ENCODE data around the gene TXNL1.
"Not testable (repeated sequence)": the region's sequence is repeated elsewhere in the genome, so short reads cannot be mapped to it uniquely, and the experiment has no call there.

TXNL1 gene

GRCh38 chr18:56572267-56572666 lies 66.1 kb downstream of the TXNL1 start:
- H3K4me3 ChIP-seq (ENCODE audit: low read depth, low read length), result not testable (repeated sequence)

GRCh38 chr18:56570978-56571377 lies 67.4 kb downstream of the TXNL1 start:
- H3K4me3 ChIP-seq (ENCODE audit: low read depth, low read length), result no peak overlapping the region

GRCh38 chr18:56569416-56569815 lies 69.0 kb downstream of the TXNL1 start:
- H3K4me3 ChIP-seq (ENCODE audit: low read depth, low read length), result no peak overlapping the region

GRCh38 chr18:56568986-56569385 lies 69.4 kb downstream of the TXNL1 start:
- H3K4me3 ChIP-seq (ENCODE audit: low read depth, low read length), result no peak overlapping the region

- H3K4me3 ChIP-seq (ENCODE audit: low read depth, low read length), result no peak overlapping the region
These were observed 72.6 kb downstream of the TXNL1 start for GRCh38 chr18:56565551-56566345.

GRCh38 chr18:56565046-56565445 lies 73.3 kb downstream of the TXNL1 start:
- no peak overlapping the region for H3K4me3 ChIP-seq (ENCODE audit: low read depth, low read length)

GRCh38 chr18:56563568-56563967 lies 74.8 kb downstream of the TXNL1 start:
- H3K4me3 ChIP-seq (ENCODE audit: low read depth, low read length), result no peak overlapping the region

GRCh38 chr18:56562479-56562878 lies 75.9 kb downstream of the TXNL1 start:
- H3K4me3 ChIP-seq (ENCODE audit: low read depth, low read length), result no peak overlapping the region

- no peak overlapping the region for H3K4me3 ChIP-seq (ENCODE audit: low read depth, low read length)
These were observed 77.4 kb downstream of the TXNL1 start for GRCh38 chr18:56560992-56561391.

GRCh38 chr18:56559044-56559443 lies 79.3 kb downstream of the TXNL1 start:
- no peak overlapping the region for H3K4me3 ChIP-seq (ENCODE audit: low read depth, low read length)

- no peak overlapping the region for H3K4me3 ChIP-seq (ENCODE audit: low read depth, low read length)
These were observed 81.5 kb downstream of the TXNL1 start for GRCh38 chr18:56556907-56557306.

GRCh38 chr18:56550121-56550520 lies 88.3 kb downstream of the TXNL1 start:
- no peak overlapping the region for H3K4me3 ChIP-seq (ENCODE audit: low read depth, low read length)
